OCI-LY1 (cell line): Measurements from ENCODE around the gene COMMD2.

Experiments used
- H2AFZ ChIP-seq: fragments of 200-600 bp; sonication (generic), shearing (Covaris generic); 2 replicates; pipeline ENCODE4 v1.6.0; 2014; ENCODE audit warnings: antibody characterized with exemption, mild to moderate bottlenecking, low read length
- H3F3A ChIP-seq: fragments of 200-600 bp; sonication (generic), shearing (Covaris generic); 2 replicates; pipeline ENCODE4 v1.6.0; 2014; ENCODE audit warnings: mild to moderate bottlenecking, antibody characterized with exemption, low read length, moderate library complexity; ENCODE audit not compliant: insufficient read depth
- H3K27ac ChIP-seq: fragments of 200-600 bp; sonication (generic); 2 replicates; pipeline ENCODE4 v1.5.1; 2014; ENCODE audit warnings: low read length, mixed run types, mild to moderate bottlenecking, low read depth; ENCODE audit not compliant: poor library complexity, severe bottlenecking
- H3K27me3 ChIP-seq: fragments of 200-600 bp; sonication (generic); 2 replicates; pipeline ENCODE4 v1.6.0; 2014; ENCODE audit warnings: antibody characterized with exemption, mild to moderate bottlenecking, low read length, moderate library complexity; ENCODE audit not compliant: insufficient read depth
- H3K36me3 ChIP-seq: fragments of 200-600 bp; sonication (generic); 2 replicates; pipeline ENCODE4 v1.6.1; 2014; ENCODE audit warnings: mild to moderate bottlenecking, antibody characterized with exemption, low read length, moderate library complexity, mixed read lengths; ENCODE audit not compliant: insufficient read depth
- H3K4me1 ChIP-seq: fragments of 200-600 bp; sonication (generic); 2 replicates; pipeline ENCODE4 v1.5.1; 2014; ENCODE audit warnings: mild to moderate bottlenecking, low read length, moderate library complexity; ENCODE audit not compliant: insufficient read depth, severe bottlenecking
- H3K4me2 ChIP-seq: fragments of 200-600 bp; sonication (generic), shearing (Covaris generic); 2 replicates; pipeline ENCODE4 v1.6.1; 2014; ENCODE audit warnings: low read length
- H3K4me3 ChIP-seq: fragments of 200-600 bp; sonication (generic); 2 replicates; pipeline ENCODE4 v1.5.1; 2014; ENCODE audit warnings: low read length, low read depth, mild to moderate bottlenecking, mixed read lengths; ENCODE audit not compliant: poor library complexity, severe bottlenecking
- H3K79me2 ChIP-seq: fragments of 200-600 bp; shearing (Covaris generic); 2 replicates; pipeline ENCODE4 v1.6.1; 2016; ENCODE audit warnings: mixed run types, low read length, mixed read lengths; ENCODE audit not compliant: insufficient read depth
- H3K9ac ChIP-seq: fragments of 200-600 bp; sonication (generic), shearing (Covaris generic); 2 replicates; pipeline ENCODE4 v1.6.1; 2014; ENCODE audit warnings: mild to moderate bottlenecking, low read length, mixed read lengths
- H3K9me2 ChIP-seq: fragments of 200-600 bp; sonication (generic), shearing (Covaris generic); 2 replicates; pipeline ENCODE4 v1.6.1; 2014; ENCODE audit warnings: low read depth, mild to moderate bottlenecking, low read length, mixed read lengths
- H3K9me3 ChIP-seq: fragments of 200-600 bp; shearing (Covaris generic); 2 replicates; pipeline ENCODE4 v1.6.1; 2014; ENCODE audit warnings: low read length, mixed read lengths
- H4K20me1 ChIP-seq: fragments of 200-600 bp; sonication (generic), shearing (Covaris generic); 2 replicates; pipeline ENCODE4 v1.6.0; 2016; ENCODE audit warnings: mild to moderate bottlenecking, low read length; ENCODE audit not compliant: insufficient read depth
- EZH2 ChIP-seq: fragments of 200-600 bp; sonication (generic), shearing (Covaris generic); IDR thresholded peaks from 2 replicates; pipeline ENCODE4 v1.8.0; 2017; ENCODE audit warnings: borderline replicate concordance, mixed run types, mild to moderate bottlenecking, antibody characterized with exemption, low read length, moderate library complexity, mixed read lengths
- TF ChIP-seq, protein P1 (sequence below): fragments of 200-600 bp; sonication (generic), shearing (Covaris generic); IDR thresholded peaks from 2 replicates; pipeline ENCODE4 v1.5.1; 2017; ENCODE audit warnings: mild to moderate bottlenecking, antibody characterized with exemption, low read length, moderate library complexity, mixed read lengths

The COMMD2 gene

DNA sequence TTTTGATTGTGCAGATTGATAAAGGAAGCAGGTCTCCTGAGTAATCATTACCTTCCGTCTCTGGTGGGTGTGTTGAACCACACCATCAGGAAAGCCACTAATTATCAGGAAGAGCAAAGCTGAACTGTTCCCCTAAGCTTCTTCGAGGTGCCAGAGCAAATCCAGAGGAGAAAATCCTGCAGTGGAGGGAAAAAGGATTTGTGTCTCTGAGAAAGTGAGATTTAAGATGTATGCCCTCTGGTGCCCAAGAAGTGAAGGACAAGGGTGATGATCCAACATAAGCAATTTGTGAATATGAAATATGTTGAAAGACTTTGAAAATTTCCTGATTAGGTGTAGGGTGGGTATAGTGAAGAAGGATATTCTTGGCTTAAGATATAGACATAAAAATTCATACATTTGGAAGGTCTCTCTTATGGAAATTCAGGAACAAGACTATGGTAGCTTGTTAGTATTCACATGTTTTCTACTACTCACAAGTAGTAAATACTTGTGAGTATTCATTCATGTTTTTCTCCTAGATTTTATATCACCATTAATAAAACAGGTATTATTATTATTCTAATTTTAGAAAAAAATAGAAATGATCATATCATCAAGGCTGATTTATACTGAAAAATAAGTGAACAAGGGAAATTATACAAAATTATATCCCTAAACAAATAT is 34.8 kb downstream of the COMMD2 start:
- Histone ChIP-seq H3K4me1 (no peaks in the 10 kb centered on the region), H3K79me2 (no peaks in the 10 kb centered on the region), H3K9me2 (no peaks in the 10 kb centered on the region), H3K36me3 (no peaks in the 10 kb centered on the region), H3K4me2 (peak overlapping the region; percentile 10; the same call in 1 of the 2 replicates), H3K27me3 (no peaks in the 10 kb centered on the region), H3K9me3 (0 out of 2 replicates have a peak, but pooled peaks cover 3% of the 10 kb centered on the region), H3K4me3 (no peak overlapping the region), H2AFZ (no peak overlapping the region), H3F3A (no peaks in the 10 kb centered on the region), H3K9ac (no peak overlapping the region), H4K20me1 (no peaks in the 10 kb centered on the region), H3K27ac (no peak overlapping the region)
- TF ChIP-seq, protein P1, sequence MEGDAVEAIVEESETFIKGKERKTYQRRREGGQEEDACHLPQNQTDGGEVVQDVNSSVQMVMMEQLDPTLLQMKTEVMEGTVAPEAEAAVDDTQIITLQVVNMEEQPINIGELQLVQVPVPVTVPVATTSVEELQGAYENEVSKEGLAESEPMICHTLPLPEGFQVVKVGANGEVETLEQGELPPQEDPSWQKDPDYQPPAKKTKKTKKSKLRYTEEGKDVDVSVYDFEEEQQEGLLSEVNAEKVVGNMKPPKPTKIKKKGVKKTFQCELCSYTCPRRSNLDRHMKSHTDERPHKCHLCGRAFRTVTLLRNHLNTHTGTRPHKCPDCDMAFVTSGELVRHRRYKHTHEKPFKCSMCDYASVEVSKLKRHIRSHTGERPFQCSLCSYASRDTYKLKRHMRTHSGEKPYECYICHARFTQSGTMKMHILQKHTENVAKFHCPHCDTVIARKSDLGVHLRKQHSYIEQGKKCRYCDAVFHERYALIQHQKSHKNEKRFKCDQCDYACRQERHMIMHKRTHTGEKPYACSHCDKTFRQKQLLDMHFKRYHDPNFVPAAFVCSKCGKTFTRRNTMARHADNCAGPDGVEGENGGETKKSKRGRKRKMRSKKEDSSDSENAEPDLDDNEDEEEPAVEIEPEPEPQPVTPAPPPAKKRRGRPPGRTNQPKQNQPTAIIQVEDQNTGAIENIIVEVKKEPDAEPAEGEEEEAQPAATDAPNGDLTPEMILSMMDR = peak; percentile 83
- no peak for TF ChIP-seq EZH2

DNA sequence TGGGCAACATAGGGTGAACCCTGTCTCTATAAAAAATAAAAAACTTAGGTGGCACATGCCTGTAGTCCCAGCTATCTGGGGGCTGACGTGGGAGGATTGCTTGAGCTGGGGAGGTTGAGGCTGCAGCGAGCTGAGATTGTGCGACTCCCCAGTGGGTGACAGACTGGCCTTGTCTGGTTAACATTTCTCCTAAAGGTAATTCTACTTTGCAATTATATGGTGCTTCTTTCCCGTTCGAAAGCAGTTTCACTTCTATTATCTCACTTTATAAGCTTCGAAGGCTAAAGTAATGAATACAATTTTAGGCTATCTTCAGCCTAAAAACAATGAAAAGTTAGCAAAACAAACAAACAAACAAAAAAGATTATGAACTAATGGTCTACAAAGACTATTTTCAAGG is 35.3 kb downstream of the COMMD2 start:
- Histone ChIP-seq H3K9me3 (0 out of 2 replicates have a peak, but pooled peaks cover 3% of the 10 kb centered on the region), H3K79me2 (no peaks in the 10 kb centered on the region), H3K4me3 (no peak overlapping the region), H3K9me2 (no peaks in the 10 kb centered on the region), H3K36me3 (no peaks in the 10 kb centered on the region), H3K27me3 (no peaks in the 10 kb centered on the region), H3F3A (no peaks in the 10 kb centered on the region), H4K20me1 (no peaks in the 10 kb centered on the region), H2AFZ (no peak overlapping the region), H3K9ac (no peak overlapping the region), H3K4me2 (peak overlapping the region; percentile 10; the same call in 1 of the 2 replicates), H3K4me1 (no peaks in the 10 kb centered on the region), H3K27ac (no peak overlapping the region)
- no peak for TF ChIP-seq EZH2
- TF ChIP-seq, protein P1 = no peak

DNA sequence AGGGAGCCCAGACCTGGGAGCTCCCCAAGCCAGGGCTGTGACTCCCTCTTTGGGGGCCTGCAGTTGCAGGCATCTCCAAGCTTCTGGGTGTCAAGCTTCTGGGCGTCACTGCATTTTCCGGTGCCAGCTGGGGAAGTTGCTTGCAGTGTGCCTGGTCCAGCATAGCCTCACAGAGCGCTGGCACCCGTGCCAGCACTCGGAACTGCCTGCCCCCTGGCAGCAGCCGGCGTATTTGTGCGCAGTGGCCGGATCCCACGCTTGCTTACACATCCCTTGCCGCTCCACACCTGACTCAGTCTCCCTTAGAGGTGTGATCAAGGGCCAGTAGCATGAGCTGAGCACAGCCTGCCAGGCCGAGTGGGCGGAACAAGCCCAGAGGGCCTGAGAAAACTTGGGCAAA is 37.0 kb downstream of the COMMD2 start:
- Histone ChIP-seq H4K20me1 (no peaks in the 10 kb centered on the region), H3K9ac (no peak overlapping the region), H3K27ac (no peak overlapping the region), H3K4me1 (no peaks in the 10 kb centered on the region), H3K9me2 (no peaks in the 10 kb centered on the region), H3K36me3 (no peaks in the 10 kb centered on the region), H3K4me2 (no peak overlapping the region), H3F3A (no peaks in the 10 kb centered on the region), H3K4me3 (no peak overlapping the region), H2AFZ (no peak overlapping the region), H3K27me3 (no peaks in the 10 kb centered on the region), H3K9me3 (no peaks in the 10 kb centered on the region), H3K79me2 (no peaks in the 10 kb centered on the region)
- TF ChIP-seq, protein P1 = no peak
- TF ChIP-seq EZH2 = no peak
